GM18870 (cell line): Measurements from ENCODE around the gene DMXL1.
A peak's percentile ranks its signal among the peaks of the same experiment; 100 is the strongest.

Experiments
- ATAC-seq: cut with Tn5 transposase; IDR thresholded peaks from one replicate; pipeline ENCODE4 v1.9.1; 2021; ENCODE audit warnings: moderate library complexity; ENCODE audit not compliant: unreplicated experiment

The DMXL1 gene, protein sequence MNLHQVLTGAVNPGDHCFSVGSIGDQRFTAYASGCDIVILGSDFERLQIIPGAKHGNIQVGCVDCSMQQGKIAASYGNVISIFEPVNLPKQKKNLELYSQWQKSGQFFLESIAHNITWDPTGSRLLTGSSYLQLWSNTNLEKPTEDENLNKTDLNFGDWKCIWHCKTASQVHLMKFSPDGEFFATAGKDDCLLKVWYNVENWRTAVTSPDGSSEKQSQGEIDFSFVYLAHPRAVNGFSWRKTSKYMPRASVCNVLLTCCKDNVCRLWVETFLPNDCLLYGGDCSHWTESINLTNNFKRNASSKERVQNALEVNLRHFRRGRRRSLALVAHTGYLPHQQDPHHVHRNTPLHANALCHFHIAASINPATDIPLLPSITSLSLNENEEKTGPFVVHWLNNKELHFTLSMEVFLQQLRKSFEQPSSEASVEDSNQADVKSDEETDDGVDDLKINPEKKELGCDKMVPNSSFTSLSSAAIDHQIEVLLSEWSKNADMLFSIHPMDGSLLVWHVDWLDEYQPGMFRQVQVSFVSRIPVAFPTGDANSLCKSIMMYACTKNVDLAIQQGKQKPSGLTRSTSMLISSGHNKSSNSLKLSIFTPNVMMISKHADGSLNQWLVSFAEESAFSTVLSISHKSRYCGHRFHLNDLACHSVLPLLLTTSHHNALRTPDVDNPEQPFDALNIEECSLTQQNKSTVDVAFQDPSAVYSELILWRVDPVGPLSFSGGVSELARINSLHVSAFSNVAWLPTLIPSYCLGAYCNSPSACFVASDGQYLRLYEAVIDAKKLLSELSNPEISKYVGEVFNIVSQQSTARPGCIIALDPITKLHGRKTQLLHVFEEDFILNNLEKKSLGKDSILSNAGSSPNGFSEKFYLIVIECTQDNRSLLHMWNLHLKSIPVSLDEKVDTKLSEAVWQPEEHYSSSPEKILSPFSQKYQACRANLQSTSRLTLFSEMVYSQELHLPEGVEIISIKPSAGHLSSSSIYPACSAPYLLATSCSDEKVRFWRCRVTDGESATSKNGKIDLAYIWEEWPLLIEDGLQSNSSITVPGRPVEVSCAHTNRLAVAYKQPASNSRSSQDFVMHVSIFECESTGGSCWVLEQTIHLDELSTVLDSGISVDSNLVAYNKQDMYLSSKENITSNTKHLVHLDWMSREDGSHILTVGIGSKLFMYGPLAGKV (N-terminal part only)

DNA sequence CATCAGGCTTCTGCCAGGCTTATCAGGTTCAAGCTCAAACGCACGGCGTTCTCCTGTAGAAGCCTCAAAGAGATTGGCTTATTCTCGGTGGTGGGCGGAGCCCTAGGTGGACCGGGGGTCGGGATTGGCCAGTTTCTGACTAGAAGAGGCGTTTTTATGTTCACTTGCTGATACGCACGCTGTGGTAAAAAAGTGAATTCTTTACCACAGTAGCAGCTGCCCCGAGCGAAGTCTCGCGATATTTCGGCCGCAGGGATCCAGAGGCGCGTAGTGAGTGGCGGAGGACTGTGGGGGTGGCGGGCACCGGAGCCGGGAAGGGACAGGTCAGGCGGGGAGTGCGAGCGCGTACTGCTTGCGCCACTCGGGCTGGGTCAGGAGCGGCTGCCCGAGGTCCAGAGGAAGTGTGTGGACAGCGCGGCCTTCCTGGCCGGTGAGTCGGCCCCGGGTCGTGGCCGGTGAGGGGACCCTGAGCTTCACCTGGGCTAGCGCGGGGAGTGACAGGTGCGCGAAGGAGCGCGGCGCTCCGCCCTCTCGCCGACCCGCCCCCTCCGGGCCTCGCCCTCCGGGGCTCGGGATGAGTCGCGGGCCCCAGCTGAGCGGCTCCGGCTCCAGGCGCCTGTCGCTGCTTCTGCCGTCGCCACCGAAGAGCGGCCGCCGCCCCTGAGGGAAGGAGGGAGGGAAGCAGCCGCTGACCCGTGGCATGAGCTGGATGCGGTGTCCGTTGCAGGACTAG is at the start of gene DMXL1:
Gene DMXL1 (plus strand): TSS at position 260 of the 733 bp plus-strand sequence. CDS start 483 bp downstream, outside the sequence.
- peak; percentile 82 for ATAC-seq

DNA sequence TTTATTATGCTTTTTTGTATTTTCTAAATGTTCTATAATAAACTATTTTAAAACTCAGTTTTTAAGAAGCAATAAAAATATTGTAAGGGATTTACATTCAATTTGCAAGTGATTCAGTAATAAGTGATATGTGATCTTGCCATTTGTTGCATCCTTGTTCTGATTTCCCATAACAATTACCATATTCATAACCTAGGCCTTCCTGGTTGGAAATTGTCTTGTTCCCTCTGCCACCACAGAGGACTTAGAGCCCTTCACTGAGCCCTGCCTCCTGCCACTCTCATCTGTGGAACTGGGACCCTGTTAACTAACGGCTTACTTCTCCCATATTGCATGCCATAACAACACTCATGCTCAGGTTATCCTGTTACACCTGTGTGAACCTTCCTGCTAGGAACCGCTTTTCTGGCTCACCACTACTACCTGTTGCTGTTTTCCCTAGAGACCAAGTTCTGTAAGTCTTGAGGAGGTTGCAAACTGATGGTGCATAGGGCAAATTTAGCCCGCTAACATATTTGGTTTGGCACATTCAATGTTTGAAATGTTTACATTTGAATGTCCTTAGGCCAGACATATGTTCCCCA is 49.6 kb upstream of the DMXL1 start:
- no peak for ATAC-seq

DNA sequence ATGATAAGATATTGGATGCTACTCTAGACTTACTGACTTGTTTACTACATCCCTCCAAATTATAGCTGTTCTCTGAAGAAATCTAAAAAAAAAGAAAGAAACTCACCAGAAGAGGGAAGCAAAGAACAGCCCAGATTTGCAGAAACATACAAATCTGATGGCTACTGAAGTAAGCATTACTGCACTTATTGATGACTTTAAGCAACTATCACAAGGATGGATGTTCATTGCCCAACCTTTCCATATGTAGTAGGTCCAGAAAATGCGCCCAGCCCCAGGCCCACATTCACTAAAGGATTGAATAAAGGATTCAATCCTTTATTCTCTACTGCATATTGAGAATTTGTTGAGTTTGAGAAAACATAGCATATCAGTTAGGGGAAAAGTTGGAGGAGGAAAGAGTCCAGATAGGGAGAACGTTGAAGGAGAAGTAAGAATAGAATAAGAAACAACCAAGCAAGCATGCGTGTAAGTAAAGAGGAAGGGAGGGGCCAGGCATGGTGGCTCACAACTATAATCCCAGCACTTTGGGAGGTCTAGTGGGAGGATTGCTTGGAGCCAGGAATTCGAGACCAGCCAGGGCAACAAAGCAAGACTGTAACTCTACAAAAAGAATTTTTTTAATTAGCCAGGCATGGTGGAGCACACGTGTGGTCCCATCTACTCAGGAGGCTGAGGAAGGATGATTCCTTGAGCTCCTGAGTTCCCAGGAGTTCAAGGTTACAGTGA is 48.7 kb upstream of the DMXL1 start:
- peak; percentile 80 for ATAC-seq

DNA sequence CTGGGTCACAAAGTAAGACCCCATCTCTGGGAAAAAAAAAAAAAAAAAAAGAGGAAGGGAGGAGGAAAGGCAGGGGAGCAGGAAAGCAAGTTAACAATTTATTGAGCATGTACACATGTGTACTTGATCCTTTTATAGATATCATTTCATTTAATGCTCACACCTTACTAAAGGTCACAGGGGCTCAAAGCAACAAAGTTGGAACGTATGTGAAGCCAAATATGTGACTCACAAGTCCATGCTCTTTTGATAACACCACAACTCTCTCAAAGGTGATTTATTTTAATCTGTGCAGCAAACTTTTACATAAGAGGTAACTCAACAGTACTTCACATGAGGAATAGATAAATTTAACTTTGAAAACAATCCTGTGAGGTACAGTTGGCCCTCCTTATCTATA is 48.1 kb upstream of the DMXL1 start:
- ATAC-seq: no peak

DNA sequence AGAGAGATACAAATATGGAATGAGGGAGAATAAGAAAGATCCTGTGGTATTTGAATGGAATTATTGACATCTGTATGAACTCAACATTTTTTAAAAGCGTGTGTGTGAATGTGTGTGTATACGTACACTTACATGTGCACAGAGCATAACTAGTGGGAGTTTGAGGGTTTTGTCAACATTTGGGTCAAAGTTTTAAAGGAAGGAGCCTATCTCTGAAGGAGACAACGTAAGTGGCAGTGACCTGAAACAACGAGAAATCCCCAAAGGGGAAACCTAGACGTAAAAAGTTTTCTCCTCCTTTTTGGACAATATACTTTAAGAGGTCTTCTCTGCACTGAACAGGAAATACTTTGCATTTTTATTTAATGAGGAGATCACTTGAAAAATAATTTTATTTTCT is 42.3 kb upstream of the DMXL1 start:
- no peak for ATAC-seq

DNA sequence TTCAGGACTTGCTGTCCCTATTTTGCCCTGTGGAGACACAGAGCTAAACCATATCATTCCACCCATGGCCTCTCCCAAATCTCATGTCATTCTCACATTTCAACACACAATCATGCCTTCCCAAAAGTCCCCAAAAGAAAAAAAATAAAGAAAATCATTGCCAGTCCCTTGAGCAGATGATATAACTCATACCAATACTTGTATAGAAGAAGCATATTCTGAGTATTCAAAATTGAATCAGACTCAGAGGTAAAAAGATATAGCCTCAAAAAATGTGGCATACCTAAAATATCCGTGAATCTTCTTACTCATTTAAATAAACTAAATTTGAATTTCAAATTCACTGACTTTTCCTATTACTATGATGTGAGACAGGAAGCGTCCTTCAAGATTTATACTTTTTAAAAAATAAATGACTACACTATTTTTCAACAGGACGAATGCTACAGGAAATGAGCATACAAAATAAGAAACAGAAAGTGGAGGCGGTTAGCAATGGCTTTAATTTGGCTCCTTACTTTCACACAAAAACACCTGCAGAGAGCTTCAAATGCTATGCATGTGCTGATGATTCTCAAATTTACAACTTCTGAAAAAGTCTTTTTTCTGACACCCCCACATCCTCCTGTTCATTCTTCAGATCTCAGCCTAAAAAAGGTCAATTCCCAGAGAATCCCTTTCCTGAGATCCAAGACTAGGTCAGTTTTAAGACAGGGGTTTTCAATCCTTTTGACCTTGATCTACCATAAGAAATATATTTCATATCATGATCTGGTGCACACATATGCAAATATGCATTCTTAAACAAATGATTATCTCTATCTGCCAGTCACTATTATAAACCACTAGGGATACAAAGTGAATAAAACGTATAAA is 39.6 kb upstream of the DMXL1 start:
- ATAC-seq: peak; percentile 80

DNA sequence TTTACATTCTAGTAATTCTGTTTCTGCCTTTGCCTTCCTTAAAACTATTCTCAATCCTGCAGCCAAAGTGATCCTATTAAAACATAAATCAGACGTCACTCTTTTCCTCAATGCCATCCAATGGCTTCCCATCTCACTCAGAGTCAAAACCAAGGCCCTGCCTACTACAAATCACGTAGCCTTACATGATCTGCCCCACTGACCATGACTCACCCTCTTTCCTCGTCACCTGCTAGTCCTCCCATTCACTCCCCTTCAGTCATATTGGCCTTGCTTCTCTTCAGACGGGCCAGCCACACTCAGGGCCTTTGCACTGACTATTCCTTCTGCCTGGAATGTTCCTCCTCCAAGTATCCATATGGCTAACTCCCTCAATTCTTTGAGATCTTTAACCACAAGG is 39.0 kb upstream of the DMXL1 start:
- peak; percentile 49 for ATAC-seq

DNA sequence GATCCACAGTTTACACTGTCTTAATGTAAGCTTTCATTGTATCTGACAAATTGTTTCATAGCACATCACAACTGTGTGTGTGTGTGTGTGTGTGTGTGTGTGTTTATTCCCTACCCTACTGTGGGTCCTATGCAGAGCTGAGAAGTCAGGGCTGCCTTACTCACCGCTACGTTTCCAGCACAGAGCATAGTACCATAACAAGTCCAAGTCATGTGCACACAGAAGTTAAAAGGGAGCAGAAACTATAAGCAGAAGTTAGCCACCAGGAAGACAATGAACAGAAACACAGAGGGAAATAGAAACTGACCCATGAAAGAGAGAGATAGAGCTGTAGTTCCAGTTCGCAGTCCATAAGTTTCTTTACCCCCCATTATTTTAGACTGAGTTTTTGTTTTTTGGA is 38.2 kb upstream of the DMXL1 start:
- ATAC-seq: no peak

DNA sequence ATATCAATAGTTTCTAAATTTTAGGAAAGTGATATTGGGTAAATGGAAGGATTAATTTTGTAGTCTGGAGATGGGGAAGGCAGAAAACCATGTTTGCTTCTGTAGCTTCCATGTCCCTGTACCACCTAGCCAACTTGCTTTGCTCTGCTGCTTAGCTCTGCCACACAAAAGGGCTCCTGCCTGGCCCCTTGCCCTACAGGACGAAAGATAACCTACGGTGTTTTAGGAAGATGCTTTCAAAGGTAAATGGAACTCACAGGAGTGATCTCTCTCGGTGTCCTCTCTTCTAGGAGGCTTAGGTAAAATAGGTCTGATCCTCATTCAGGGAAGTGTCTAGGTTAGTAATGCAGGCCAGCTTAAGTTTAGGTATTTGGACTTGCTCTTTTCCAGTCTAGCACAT is 37.8 kb upstream of the DMXL1 start:
- no peak for ATAC-seq

DNA sequence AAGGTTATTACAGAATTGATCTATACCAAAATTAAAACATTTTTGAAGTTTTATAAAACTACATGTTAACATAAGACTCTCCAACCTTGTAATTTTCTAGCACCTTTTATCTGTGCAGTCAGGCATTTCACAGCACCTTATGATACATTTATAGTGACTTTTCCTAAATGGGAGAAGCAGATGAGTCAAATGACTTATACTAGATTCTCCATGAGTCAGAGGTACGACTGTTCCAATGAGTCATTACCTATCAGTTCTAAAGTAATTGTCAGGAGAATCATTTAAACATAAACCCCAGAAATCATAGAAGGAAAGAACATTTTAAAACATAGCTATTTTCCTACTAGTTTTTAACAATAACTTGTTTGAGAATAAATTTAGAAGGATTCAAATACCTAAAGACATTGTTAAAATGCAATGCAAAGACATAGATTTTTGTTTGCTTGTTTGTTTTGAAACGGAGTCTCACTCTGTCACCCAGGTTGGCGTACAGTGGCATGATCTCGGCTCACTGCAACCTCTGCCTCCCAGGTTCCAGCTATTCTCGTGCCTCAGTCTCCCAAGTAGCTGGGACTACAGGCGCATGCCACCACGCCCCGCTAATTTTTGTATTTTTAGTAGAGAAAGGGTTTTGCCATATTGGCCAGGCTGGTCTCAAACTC is 34.7 kb upstream of the DMXL1 start:
- ATAC-seq: no peak

DNA sequence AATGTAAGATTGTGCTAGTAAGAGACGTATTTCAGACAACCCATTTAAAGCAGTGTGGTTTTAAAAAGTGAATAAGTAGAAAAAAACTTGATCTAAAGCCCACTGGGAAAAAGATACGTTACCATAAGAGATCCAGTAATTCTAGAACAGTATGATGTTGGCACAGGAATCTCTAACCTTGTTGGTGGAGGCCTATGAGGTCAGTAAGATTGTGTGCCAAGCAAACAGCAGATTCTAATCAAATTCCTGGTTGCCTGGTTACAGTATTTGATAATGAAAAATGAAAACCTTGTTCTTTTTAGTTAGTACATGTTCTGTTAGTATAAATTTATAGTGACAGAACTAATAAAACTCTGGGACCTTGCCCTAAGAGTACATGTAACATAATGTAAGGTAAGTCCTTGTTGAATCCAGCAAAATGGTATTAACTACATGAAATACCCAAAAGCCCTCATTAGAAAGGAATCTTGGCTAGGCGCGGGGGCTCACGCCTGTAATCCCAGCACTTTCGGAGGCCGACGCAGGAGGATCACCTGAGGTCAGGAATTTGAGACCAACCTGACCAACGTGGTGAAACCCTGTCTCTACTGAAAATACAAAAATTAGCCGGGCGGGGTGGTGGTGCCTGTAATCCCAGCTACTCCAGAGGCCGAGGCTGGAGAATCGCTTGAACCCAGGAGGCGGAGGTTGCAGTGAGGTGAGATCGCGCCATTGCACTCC is 33.2 kb upstream of the DMXL1 start:
- ATAC-seq: no peak

DNA sequence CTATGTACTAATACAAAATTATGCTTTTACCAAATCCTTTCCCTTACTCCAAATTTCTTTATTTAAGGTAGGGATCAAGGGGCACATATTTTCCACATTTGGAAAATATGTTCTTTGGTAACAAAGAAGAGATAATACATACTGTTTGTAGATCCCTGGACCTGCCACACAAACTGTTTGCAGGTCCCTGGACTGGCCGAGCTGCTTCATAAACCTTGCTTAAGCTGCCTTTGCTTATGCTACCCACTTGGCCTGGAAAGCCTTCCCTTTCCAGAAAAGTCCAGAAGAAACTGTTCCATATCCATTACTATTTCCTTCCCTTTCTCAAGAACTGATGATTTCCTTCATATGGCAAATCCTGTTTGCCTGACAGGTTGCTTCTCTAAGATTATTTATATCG is 22.6 kb upstream of the DMXL1 start:
- no peak for ATAC-seq

DNA sequence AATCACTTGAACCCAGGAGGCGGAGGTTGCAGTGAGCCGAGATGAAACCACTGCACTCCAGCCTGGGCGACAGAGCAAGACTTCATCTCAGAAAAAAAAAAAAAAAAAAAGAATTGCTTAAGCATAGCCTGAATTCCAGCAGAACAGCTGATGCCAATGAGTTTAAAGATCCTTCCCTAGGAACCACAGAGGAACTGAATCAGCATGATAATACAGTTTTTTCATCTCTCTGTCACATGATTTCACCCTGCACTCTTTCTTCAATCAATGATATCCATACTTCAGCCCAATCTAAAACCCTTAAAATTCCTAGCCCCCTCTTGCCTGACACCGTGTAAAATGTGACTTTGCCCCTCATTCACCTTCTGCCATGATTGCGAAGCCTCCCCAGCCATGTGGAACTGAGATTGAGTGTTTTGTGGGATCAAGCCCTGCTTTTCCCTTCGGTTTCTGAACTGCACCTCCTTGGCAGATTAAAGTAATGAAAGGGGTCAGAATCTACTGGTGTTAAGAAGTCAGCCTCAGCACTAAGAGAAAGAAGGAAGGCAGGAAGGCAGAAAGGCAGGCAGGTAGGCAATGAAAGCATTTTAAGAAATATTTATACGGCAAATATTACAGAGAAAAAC is 20.9 kb upstream of the DMXL1 start:
- ATAC-seq: no peak

DNA sequence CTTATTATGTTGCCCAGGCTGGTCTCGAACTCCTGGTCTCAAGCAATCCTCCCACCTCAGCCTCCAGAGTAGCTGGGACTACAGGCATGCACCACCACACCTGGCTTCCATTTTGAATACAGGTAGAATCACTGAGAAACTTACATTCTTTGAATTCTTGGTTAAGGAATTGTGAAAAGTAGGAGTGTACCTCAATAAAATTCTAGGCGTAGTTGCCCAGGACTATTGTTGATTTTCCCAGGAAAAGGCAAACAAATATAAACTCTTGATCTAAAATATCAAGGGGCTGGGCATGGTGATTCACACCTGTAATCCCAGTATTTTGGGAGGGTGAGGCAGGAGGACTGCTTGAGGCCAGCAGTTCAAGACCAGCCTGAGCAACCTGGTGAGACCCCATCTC is 16.8 kb upstream of the DMXL1 start:
- no peak for ATAC-seq

DNA sequence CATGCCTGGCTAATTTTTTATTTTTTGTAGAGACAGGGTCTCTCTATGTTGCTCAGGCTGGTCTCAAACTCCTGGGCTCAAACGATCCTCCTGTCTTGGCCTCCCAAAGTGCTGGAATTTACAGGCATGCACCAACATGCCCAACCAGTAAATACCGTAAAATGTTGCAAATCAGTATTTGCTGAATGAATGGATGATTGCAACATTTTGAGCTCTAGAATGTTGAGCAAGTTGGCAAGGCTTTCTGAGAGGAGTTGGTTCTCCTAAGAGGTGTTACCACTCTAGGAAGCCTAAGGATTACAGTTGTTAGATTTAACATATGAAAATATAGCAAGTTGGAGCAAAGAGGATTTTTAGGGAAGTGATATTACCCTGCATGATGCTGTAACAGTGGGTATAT is 15.6 kb upstream of the DMXL1 start:
- ATAC-seq: no peak

DNA sequence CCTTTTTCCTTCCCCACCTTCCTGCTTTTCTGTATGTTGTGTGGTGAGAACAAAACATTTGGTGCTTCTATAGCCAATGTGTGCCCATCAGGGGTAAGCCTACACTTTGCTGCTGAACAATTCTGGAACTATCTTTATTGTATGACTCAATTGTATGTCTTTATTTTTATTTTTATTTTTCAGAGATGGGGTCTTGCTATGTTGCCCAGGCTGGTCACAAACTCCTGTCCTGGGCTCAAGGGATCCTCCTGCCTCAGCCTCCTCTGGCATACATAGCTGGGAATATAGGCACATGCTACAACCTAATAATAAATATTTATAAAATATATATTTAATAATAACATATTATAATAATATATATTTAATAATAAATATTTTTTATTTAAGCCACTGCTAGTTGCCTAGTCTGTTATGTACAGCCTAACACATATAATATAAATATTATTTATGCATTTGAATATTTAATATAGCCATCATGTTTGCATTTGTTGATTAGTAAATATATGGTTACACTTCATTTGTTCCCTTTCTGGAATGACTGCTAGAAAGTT is 11.8 kb upstream of the DMXL1 start:
- ATAC-seq: no peak

DNA sequence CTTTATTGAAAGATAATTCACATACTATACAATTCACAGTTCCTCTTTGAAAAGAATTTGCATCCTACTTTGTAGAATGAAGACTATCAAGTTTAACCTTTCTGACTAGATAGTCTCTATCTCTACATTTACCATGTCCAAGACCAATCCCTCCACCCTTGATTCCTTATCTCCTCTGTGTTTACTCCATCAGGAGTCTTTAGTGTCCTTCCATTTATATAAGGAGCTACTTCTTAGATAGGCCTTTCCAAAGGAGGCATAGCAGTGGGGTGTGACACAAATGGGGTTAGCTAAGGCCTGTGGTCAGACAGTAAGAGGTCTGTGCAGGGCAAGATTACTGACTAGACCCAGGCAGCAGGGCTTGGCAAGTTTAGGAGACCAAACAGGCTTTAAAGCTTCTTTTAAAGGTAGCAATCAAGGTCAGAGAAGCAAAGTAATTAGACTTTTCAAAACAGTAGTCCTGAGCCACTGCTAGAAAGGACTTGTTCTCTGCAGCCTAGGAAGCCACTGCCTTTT is 11.1 kb upstream of the DMXL1 start:
- no peak for ATAC-seq
